H9 (cell line): ENCODE results near the gene TMEM187. TPM values are rescaled to one million over a fixed set of nuclear protein-coding genes. Genes with fewer than 3 reads are reported as not detected.
A peak's percentile ranks its signal among the peaks of the same experiment; 100 is the strongest.

Experiments
- DNase-seq: peaks from one replicate; pipeline ENCODE4 v3.0.0-alpha.2; 2017
- H2AFZ ChIP-seq: one replicate; pipeline ENCODE4 v1.6.1; 2013; ENCODE audit warnings: mild to moderate bottlenecking, low read length, control low read depth, moderate library complexity
- H2AK5ac ChIP-seq: 2 replicates; pipeline ENCODE4 v1.6.1; 2013; ENCODE audit warnings: low read length, control low read depth, mixed read lengths; ENCODE audit not compliant: insufficient read length
- H2BK120ac ChIP-seq: one replicate; pipeline ENCODE4 v1.6.1; 2013; ENCODE audit warnings: low read depth, mild to moderate bottlenecking, low read length, control low read depth, inconsistent platforms; ENCODE audit not compliant: poor library complexity, severe bottlenecking
- H2BK12ac ChIP-seq: 2 replicates; pipeline ENCODE4 v1.6.1; 2013; ENCODE audit warnings: low read length, control low read depth, mixed read lengths, low read depth; ENCODE audit not compliant: insufficient read length
- H2BK15ac ChIP-seq: 2 replicates; pipeline ENCODE4 v1.6.1; 2013; ENCODE audit warnings: low read depth, low read length, control low read depth
- H2BK20ac ChIP-seq: one replicate; pipeline ENCODE4 v1.6.1; 2013; ENCODE audit warnings: low read depth, mild to moderate bottlenecking, low read length, control low read depth, inconsistent platforms; ENCODE audit not compliant: poor library complexity, severe bottlenecking
- H2BK5ac ChIP-seq: 2 replicates; pipeline ENCODE4 v1.6.1; 2013; ENCODE audit warnings: low read length, control low read depth, mixed read lengths; ENCODE audit not compliant: insufficient read length
- H3K14ac ChIP-seq: 2 replicates; pipeline ENCODE4 v1.6.1; 2013; ENCODE audit warnings: low read length, control low read depth; ENCODE audit not compliant: insufficient read depth
- H3K18ac ChIP-seq: 2 replicates; pipeline ENCODE4 v1.6.1; 2013; ENCODE audit warnings: low read depth, mild to moderate bottlenecking, mixed read lengths, low read length, control low read depth; ENCODE audit not compliant: insufficient read length
- H3K23ac ChIP-seq: 2 replicates; pipeline ENCODE4 v1.6.1; 2013; ENCODE audit warnings: low read length, control low read depth, mixed read lengths, low read depth; ENCODE audit not compliant: insufficient read length
- H3K23me2 ChIP-seq: 2 replicates; pipeline ENCODE4 v1.6.1; 2013; ENCODE audit warnings: low read depth, mild to moderate bottlenecking, mixed read lengths, low read length, control low read depth; ENCODE audit not compliant: insufficient read length, poor library complexity, severe bottlenecking
- H3K27ac ChIP-seq: 2 replicates; pipeline ENCODE4 v1.5.1; 2013; ENCODE audit warnings: low read length, control low read depth, mixed read lengths, low read depth; ENCODE audit not compliant: insufficient read length
- H3K27me3 ChIP-seq: 2 replicates; pipeline ENCODE4 v1.6.1; 2013; ENCODE audit warnings: low read length, control low read depth, inconsistent platforms; ENCODE audit not compliant: insufficient read depth
- H3K4ac ChIP-seq: 2 replicates; pipeline ENCODE4 v1.6.1; 2013; ENCODE audit warnings: low read depth, mild to moderate bottlenecking, control low read depth, inconsistent platforms, low read length, moderate library complexity
- H3K4me1 ChIP-seq: 2 replicates; pipeline ENCODE4 v1.6.1; 2013; ENCODE audit warnings: low read length, control low read depth, inconsistent platforms; ENCODE audit not compliant: insufficient read depth
- H3K4me2 ChIP-seq: 2 replicates; pipeline ENCODE4 v1.6.1; 2013; ENCODE audit warnings: low read length, control low read depth, mixed read lengths; ENCODE audit not compliant: insufficient read length, insufficient read depth
- H3K56ac ChIP-seq: 2 replicates; pipeline ENCODE4 v1.6.1; 2013; ENCODE audit warnings: low read depth, mild to moderate bottlenecking, mixed read lengths, low read length, control low read depth; ENCODE audit not compliant: insufficient read length
- H3K79me1 ChIP-seq: 2 replicates; pipeline ENCODE4 v1.6.1; 2013; ENCODE audit warnings: low read depth, mild to moderate bottlenecking, moderate library complexity, low read length, control low read depth, inconsistent platforms; ENCODE audit not compliant: insufficient read depth, poor library complexity, severe bottlenecking
- H3K79me2 ChIP-seq: 2 replicates; pipeline ENCODE4 v1.6.1; 2013; ENCODE audit warnings: low read length, control low read depth, inconsistent platforms; ENCODE audit not compliant: insufficient read depth
- H3K9ac ChIP-seq: 2 replicates; pipeline ENCODE4 v1.6.1; 2013; ENCODE audit warnings: low read length, control low read depth, mixed read lengths; ENCODE audit not compliant: insufficient read length; ENCODE audit errors: extremely low read depth
- H3K9me3 ChIP-seq: one replicate; pipeline ENCODE4 v1.6.1; 2013; ENCODE audit warnings: low read depth, low read length, inconsistent platforms; ENCODE audit not compliant: control insufficient read depth
- H3T11ph ChIP-seq: one replicate; pipeline ENCODE4 v1.6.1; 2013; ENCODE audit warnings: mild to moderate bottlenecking, low read length, control low read depth, inconsistent platforms
- H4K20me1 ChIP-seq: one replicate; pipeline ENCODE4 v1.6.1; 2013; ENCODE audit not compliant: control insufficient read depth, insufficient read length, insufficient read depth
- H4K5ac ChIP-seq: 2 replicates; pipeline ENCODE4 v1.6.1; 2013; ENCODE audit warnings: low read depth, mild to moderate bottlenecking, mixed read lengths, low read length, control low read depth; ENCODE audit not compliant: insufficient read length
- H4K8ac ChIP-seq: replicated peaks from 2 replicates; pipeline ENCODE4 v1.6.1; 2013; ENCODE audit warnings: low read length, control low read depth, mixed read lengths, low read depth; ENCODE audit not compliant: insufficient read length
- H4K91ac ChIP-seq: 2 replicates; pipeline ENCODE4 v1.6.1; 2013; ENCODE audit warnings: low read depth, mild to moderate bottlenecking, moderate library complexity, mixed read lengths, low read length, control low read depth; ENCODE audit not compliant: insufficient read length
- H3K27ac Mint-ChIP-seq, 3 experiments: 2 replicates in 2 of 3; 3 replicates in 1 of 3; pipeline ENCODE4 v1.8.0; 2020 to 2021; ENCODE audit warnings: mixed read lengths in 3 of 3, mild to moderate bottlenecking in 1 of 3, moderate library complexity in 1 of 3
- H3K27me3 Mint-ChIP-seq: 2 replicates; pipeline ENCODE4 v1.8.0; 2021; ENCODE audit warnings: low read depth, mild to moderate bottlenecking, moderate library complexity, mixed read lengths
- H3K36me3 Mint-ChIP-seq, 3 experiments: 2 replicates in 2 of 3; 3 replicates in 1 of 3; pipeline ENCODE4 v1.8.0; 2020 to 2021; ENCODE audit warnings: low read depth in 3 of 3, mixed read lengths in 3 of 3; ENCODE audit not compliant: insufficient read depth in 1 of 3
- H3K4me1 Mint-ChIP-seq, 2 experiments: 2 replicates each; pipeline ENCODE4 v1.8.0; 2020; ENCODE audit warnings: mixed read lengths in 2 of 2
- H3K4me3 Mint-ChIP-seq, 2 experiments: 2 replicates in 1 of 2; 3 replicates in 1 of 2; pipeline ENCODE4 v1.8.0; 2020 to 2021; ENCODE audit warnings: mild to moderate bottlenecking in 2 of 2, mixed read lengths in 2 of 2, moderate library complexity in 1 of 2
- H3K9me3 Mint-ChIP-seq, 2 experiments: 2 replicates in 1 of 2; 3 replicates in 1 of 2; pipeline ENCODE4 v1.8.0; 2020; ENCODE audit warnings: mild to moderate bottlenecking in 2 of 2, mixed read lengths in 2 of 2, moderate library complexity in 1 of 2
- CTCF ChIP-seq: fragments of 200-600 bp; sonication (generic); conservative IDR thresholded peaks from 3 replicates; pipeline ENCODE4 v1.8.0; 2021; ENCODE audit warnings: antibody characterized with exemption, mild to moderate bottlenecking
- WGBS: extraction: QIAGEN DNeasy Blood & Tissue Kit; methylation state at CpG from one replicate; pipeline ENCODE4 v1.1.7; 2013; ENCODE audit warnings: missing lambda C conversion rate, low lambda C conversion rate, mixed read lengths; ENCODE audit not compliant: insufficient read length; ENCODE audit errors: extremely low coverage; 5-methylcytosine and 5-hydroxymethylcytosine counted together
- total RNA-seq: library from RNA; stranded (reverse); gene quantifications from 2 replicates; pipeline ENCODE4 v1.2.1, GENCODE V29; 2021

Gene TMEM187
- total RNA-seq, 1 experiment from 2014 or later = 2.7 TPM

GRCh38 chrX:154008521-154008920 is 36.0 kb downstream of the TMEM187 start:
- peaks cover 21% of the 10 kb centered on the region for H3K9me3 ChIP-seq
- peaks cover 14 to 48% (median 42%) of the 10 kb centered on the region in 3 experiments for H3K36me3 Mint-ChIP-seq
- no peak overlapping the region for H3K4ac ChIP-seq
- peaks cover 64 to 67% of the 10 kb centered on the region in 2 experiments for H3K9me3 Mint-ChIP-seq
- H3K18ac ChIP-seq = no peak overlapping the region
- H2AK5ac ChIP-seq = no peak overlapping the region
- no peak overlapping the region for H3K27ac ChIP-seq
- H3K4me2 ChIP-seq = no peak overlapping the region
- H3K27me3 ChIP-seq = no peaks in the 10 kb centered on the region
- H4K20me1 ChIP-seq = no peaks in the 10 kb centered on the region
- H3K79me2 ChIP-seq = no peaks in the 10 kb centered on the region
- no peak overlapping the region for H2BK5ac ChIP-seq
- H4K91ac ChIP-seq = no peak overlapping the region
- WGBS = no CpG with 5 or more reads among the region's 4 CpGs
- no peak overlapping the region for H3K56ac ChIP-seq
- no peak overlapping the region for H3K4me3 Mint-ChIP-seq
- H3T11ph ChIP-seq = no peak overlapping the region
- H4K8ac ChIP-seq = no peak overlapping the region
- TF ChIP-seq CTCF = no peak
- H4K5ac ChIP-seq = no peak overlapping the region
- H3K9ac ChIP-seq = no peak overlapping the region
- H3K23me2 ChIP-seq = no peaks in the 10 kb centered on the region
- no peaks in the 10 kb centered on the region for H3K79me1 ChIP-seq
- no peak overlapping the region for H2BK120ac ChIP-seq
- no peak overlapping the region for H2BK15ac ChIP-seq
- H3K27ac Mint-ChIP-seq = peak overlapping the region in 1 of 3 experiments; percentile 24; a peak in 1 of 7 replicates
- H2AFZ ChIP-seq = no peak overlapping the region
- no peak for DNase-seq
- H3K27me3 Mint-ChIP-seq = no peaks in the 10 kb centered on the region; the same call in 1 of the 2 replicates
- H3K4me1 Mint-ChIP-seq = no peaks in the 10 kb centered on the region; a peak in 1 of 4 replicates
- H3K14ac ChIP-seq = no peak overlapping the region
- H3K4me1 ChIP-seq = no peaks in the 10 kb centered on the region
- no peak overlapping the region for H2BK20ac ChIP-seq
- no peak overlapping the region for H2BK12ac ChIP-seq
- no peak overlapping the region for H3K23ac ChIP-seq
